ES-I3 (cell line): ENCODE data around the gene NCOA7.

Experiments used
- H3K36me3 ChIP-seq: 2 replicates; pipeline ENCODE4 v1.6.1; 2013; ENCODE audit warnings: mild to moderate bottlenecking, low read length, control low read depth, moderate library complexity; ENCODE audit not compliant: insufficient read depth
- H3K4me1 ChIP-seq: 2 replicates; pipeline ENCODE4 v1.6.1; 2013; ENCODE audit warnings: mild to moderate bottlenecking, control low read depth, low read length; ENCODE audit not compliant: insufficient read depth
- H3K9ac ChIP-seq: 2 replicates; pipeline ENCODE4 v1.6.1; 2013; ENCODE audit warnings: low read depth, mild to moderate bottlenecking, low read length, moderate library complexity
- H3K9me3 ChIP-seq: 2 replicates; pipeline ENCODE4 v1.6.1; 2013; ENCODE audit warnings: mild to moderate bottlenecking, low read length, moderate library complexity; ENCODE audit not compliant: control insufficient read depth, insufficient read depth

The NCOA7 gene

GRCh38 chr6:125824946-125825771, 34.4 kb downstream of the NCOA7 start:
- Histone ChIP-seq H3K36me3 (no peaks in the 10 kb centered on the region), H3K9ac (no peak overlapping the region), H3K9me3 (no peaks in the 10 kb centered on the region), H3K4me1 (no peaks in the 10 kb centered on the region)

- H3K9me3 ChIP-seq, result no peaks in the 10 kb centered on the region
- no peaks in the 10 kb centered on the region for H3K36me3 ChIP-seq
- no peaks in the 10 kb centered on the region for H3K4me1 ChIP-seq
- no peak overlapping the region for H3K9ac ChIP-seq
Observed at GRCh38 chr6:125826695-125827463, 36.1 kb downstream of the NCOA7 start.

- no peaks in the 10 kb centered on the region for H3K4me1 ChIP-seq
Observed at GRCh38 chr6:125827788-125828320, 37.1 kb downstream of the NCOA7 start.

GRCh38 chr6:125828476-125829039, 37.8 kb downstream of the NCOA7 start:
- H3K36me3 ChIP-seq, result no peaks in the 10 kb centered on the region
- H3K9me3 ChIP-seq, result no peaks in the 10 kb centered on the region
- H3K4me1 ChIP-seq, result no peaks in the 10 kb centered on the region
- no peak overlapping the region for H3K9ac ChIP-seq

More at GRCh38 chr6:125827788-125828320, 37.1 kb downstream of the NCOA7 start:
- no peaks in the 10 kb centered on the region for H3K36me3 ChIP-seq
- H3K9me3 ChIP-seq, result no peaks in the 10 kb centered on the region
- no peak overlapping the region for H3K9ac ChIP-seq

- peaks cover 3% of the 10 kb centered on the region; the same call in 1 of the 2 replicates for H3K4me1 ChIP-seq
- H3K9me3 ChIP-seq, result no peaks in the 10 kb centered on the region
- no peaks in the 10 kb centered on the region for H3K36me3 ChIP-seq
- no peak overlapping the region for H3K9ac ChIP-seq
Observed at GRCh38 chr6:125829433-125829832, 38.7 kb downstream of the NCOA7 start.

GRCh38 chr6:125831659-125832058, 40.9 kb downstream of the NCOA7 start:
- H3K9ac ChIP-seq, result no peak overlapping the region
- H3K36me3 ChIP-seq, result no peaks in the 10 kb centered on the region
- H3K9me3 ChIP-seq, result no peaks in the 10 kb centered on the region
- H3K4me1 ChIP-seq, result peaks cover 13% of the 10 kb centered on the region; the same call in 1 of the 2 replicates

GRCh38 chr6:125832391-125833117, 41.8 kb downstream of the NCOA7 start:
- Histone ChIP-seq H3K36me3 (no peaks in the 10 kb centered on the region), H3K9me3 (no peaks in the 10 kb centered on the region), H3K4me1 (peaks cover 13% of the 10 kb centered on the region; the same call in 1 of the 2 replicates), H3K9ac (no peak overlapping the region)

GRCh38 chr6:125834348-125834747, 43.6 kb downstream of the NCOA7 start:
- no peaks in the 10 kb centered on the region for H3K36me3 ChIP-seq

GRCh38 chr6:125835221-125835744, 44.5 kb downstream of the NCOA7 start:
- Histone ChIP-seq H3K9ac (no peak overlapping the region), H3K36me3 (no peaks in the 10 kb centered on the region), H3K9me3 (no peaks in the 10 kb centered on the region)

More at GRCh38 chr6:125834348-125834747, 43.6 kb downstream of the NCOA7 start:
- H3K4me1 ChIP-seq, result peaks cover 13% of the 10 kb centered on the region; the same call in 1 of the 2 replicates
- no peaks in the 10 kb centered on the region for H3K9me3 ChIP-seq
- no peak overlapping the region for H3K9ac ChIP-seq

GRCh38 chr6:125836466-125836865, 45.7 kb downstream of the NCOA7 start:
- Histone ChIP-seq H3K9me3 (no peaks in the 10 kb centered on the region), H3K36me3 (no peaks in the 10 kb centered on the region)

More at GRCh38 chr6:125835221-125835744, 44.5 kb downstream of the NCOA7 start:
- peaks cover 13% of the 10 kb centered on the region; the same call in 1 of the 2 replicates for H3K4me1 ChIP-seq

GRCh38 chr6:125839471-125839870, 48.7 kb downstream of the NCOA7 start:
- H3K4me1 ChIP-seq, result peaks cover 9% of the 10 kb centered on the region; the same call in 1 of the 2 replicates
- no peaks in the 10 kb centered on the region for H3K9me3 ChIP-seq
- no peaks in the 10 kb centered on the region for H3K36me3 ChIP-seq
- H3K9ac ChIP-seq, result no peak overlapping the region

More at GRCh38 chr6:125836466-125836865, 45.7 kb downstream of the NCOA7 start:
- Histone ChIP-seq H3K4me1 (peaks cover 13% of the 10 kb centered on the region; the same call in 1 of the 2 replicates), H3K9ac (no peak overlapping the region)

- Histone ChIP-seq H3K36me3 (no peaks in the 10 kb centered on the region), H3K9me3 (no peaks in the 10 kb centered on the region), H3K9ac (no peak overlapping the region), H3K4me1 (peaks cover 5% of the 10 kb centered on the region; the same call in 1 of the 2 replicates)
Observed at GRCh38 chr6:125839879-125840278, 49.1 kb downstream of the NCOA7 start.

GRCh38 chr6:125841356-125842090, 50.8 kb downstream of the NCOA7 start:
- no peaks in the 10 kb centered on the region for H3K4me1 ChIP-seq
- no peaks in the 10 kb centered on the region for H3K36me3 ChIP-seq
- no peaks in the 10 kb centered on the region for H3K9me3 ChIP-seq
- no peak overlapping the region for H3K9ac ChIP-seq
